Naive thymus-derived CD8-positive, alpha-beta T cell (primary cell): ENCODE measurements around the gene P2RX3. TPM values are rescaled to one million over a fixed set of nuclear protein-coding genes. Genes with fewer than 3 reads are reported as not detected.
A peak's percentile ranks its signal among the peaks of the same experiment; 100 is the strongest.
"Not testable (repeated sequence)": the region's sequence is repeated elsewhere in the genome, so short reads cannot be mapped to it uniquely, and the experiment has no call there.

Experiments
- ATAC-seq, 2 donors: fragments of 150-1000 bp; cut with Tn5 transposase in 1 of 2; sonication (Bioruptor Pico), chemical (Tn5 transposase) in 1 of 2; 1 replicate in 1 of 2; 2 replicates in 1 of 2; pipeline ENCODE4 v1.10.0; 2021; ENCODE audit warnings: mild to moderate bottlenecking in 2 of 2, moderate library complexity in 2 of 2
- POLR2A ChIA-PET: fragments of 350-600 bp; sonication (Branson Sonifier 250); formaldehyde crosslinking; loops from one replicate; lab custom pipeline; 2021; ENCODE audit warnings: antibody characterized with exemption; lab: Charles Lee
- DNase-seq, 10 donors: peaks; one replicate each; pipeline versions ENCODE4 v3.0.0 to v3.0.0-alpha.2; 2020 to 2022
- H3K27ac Mint-ChIP-seq, 10 donors: one replicate each; pipeline ENCODE4 v1.8.0; 2020 to 2022; ENCODE audit warnings: mild to moderate bottlenecking in 10 of 10, mixed read lengths in 10 of 10, moderate library complexity in 4 of 10, inconsistent platforms in 1 of 10
- H3K27me3 Mint-ChIP-seq, 5 donors: one replicate each; pipeline ENCODE4 v1.8.0; 2021 to 2022; ENCODE audit warnings: mixed read lengths in 5 of 5
- H3K36me3 Mint-ChIP-seq, 3 donors: one replicate each; pipeline ENCODE4 v1.8.0; 2020 to 2022; ENCODE audit warnings: mixed read lengths in 3 of 3, mild to moderate bottlenecking in 2 of 3, inconsistent platforms in 1 of 3
- H3K4me1 Mint-ChIP-seq, 4 donors: one replicate each; pipeline ENCODE4 v1.8.0; 2021 to 2022; ENCODE audit warnings: mixed read lengths in 4 of 4
- H3K4me3 Mint-ChIP-seq, 10 donors: one replicate each; pipeline ENCODE4 v1.8.0; 2020 to 2022; ENCODE audit warnings: mild to moderate bottlenecking in 10 of 10, mixed read lengths in 10 of 10, moderate library complexity in 6 of 10, inconsistent platforms in 1 of 10
- H3K9me3 Mint-ChIP-seq, 9 donors: one replicate each; pipeline ENCODE4 v1.8.0; 2020 to 2022; ENCODE audit warnings: mixed read lengths in 9 of 9, mild to moderate bottlenecking in 3 of 9, inconsistent platforms in 1 of 9, moderate library complexity in 1 of 9
- polyA plus RNA-seq, 3 donors: library from polyadenylated mRNA; unstranded; fragments of 300-500 nt; fragmentation: Illumina TruSeq; gene quantifications; one replicate each; pipeline ENCODE4 v1.2.3, GENCODE V29; 2021
- total RNA-seq, 8 experiments: library from RNA in 2 of 8; stranded (reverse) in 2 of 8; gene quantifications; one replicate each; pipeline ENCODE4 v1.2.3 and lab custom pipeline; 2021 to 2026

P2RX3 gene
- total and polyA plus RNA-seq, 5 experiments from 2014 or later: not detected

- POLR2A ChIA-PET: interaction anchor here (1.0 to 6.1 kb wide), 11 partner anchors 10 to 1392 kb away, joined by 3 to 96 read pairs (median 5); partner anchors contain the start of genes MED19, SELENOH, SLC43A3 and TIMM10
- no peak for DNase-seq
- peak overlapping the region; percentile 87 to 98 (median 93) for H3K4me3 Mint-ChIP-seq
- H3K27me3 Mint-ChIP-seq: no peaks in the 10 kb centered on the region
- peaks cover 8 to 38% (median 8%) of the 10 kb centered on the region in 3 donors for H3K36me3 Mint-ChIP-seq
- no peak for ATAC-seq
- peak overlapping the region; percentile 95 to 100 (median 98) for H3K27ac Mint-ChIP-seq
- peaks cover 17 to 39% (median 31%) of the 10 kb centered on the region in 4 donors for H3K4me1 Mint-ChIP-seq
- no peaks in the 10 kb centered on the region for H3K9me3 Mint-ChIP-seq
Measured at GRCh38 chr11:57335023-57335342, 3.2 kb upstream of the P2RX3 start.

DNA sequence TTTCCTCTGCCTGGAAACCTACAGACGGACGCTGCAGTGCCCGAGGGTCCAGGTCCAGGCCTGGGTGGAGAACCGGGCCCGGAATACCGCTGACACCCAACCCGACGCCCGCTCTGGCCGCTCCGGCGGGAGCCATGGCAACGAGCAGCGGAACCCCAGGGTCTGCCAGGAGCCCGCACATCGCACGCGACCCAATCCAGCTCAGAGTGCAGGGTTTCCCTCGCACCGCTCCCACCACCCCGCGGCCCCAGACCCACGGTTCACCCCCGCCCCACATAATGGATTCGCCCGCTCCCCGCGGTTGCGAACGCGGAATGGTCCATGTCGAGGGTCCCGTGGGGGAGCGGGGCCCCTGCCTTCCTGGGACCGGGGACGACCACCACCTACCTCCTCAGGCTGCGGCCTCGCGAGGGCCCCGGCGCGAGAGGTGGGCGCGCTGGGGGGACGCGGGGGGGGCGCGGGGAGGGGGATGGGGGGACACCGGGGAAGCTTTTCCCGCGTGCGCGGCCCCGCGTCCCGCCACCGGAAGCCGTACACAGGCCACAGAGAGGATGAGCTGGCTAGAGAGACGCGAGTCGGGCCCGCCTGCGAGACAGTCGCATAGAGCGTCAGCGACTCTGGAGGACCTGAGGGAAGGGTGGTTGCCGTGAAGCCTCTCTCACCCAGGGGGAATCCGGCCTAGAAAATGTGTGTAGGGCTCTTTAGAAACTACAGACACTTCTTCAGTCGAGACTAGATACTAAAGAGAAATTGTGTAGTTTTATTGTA is 2.6 kb upstream of the P2RX3 start, which contains the start of gene SSRP1:
TSS of gene SSRP1 (minus strand) at position 550 of the 768 bp plus-strand sequence. CDS start 771 bp downstream, outside the sequence.
- Mint-ChIP-seq H3K27ac (peak within 1 kb of the TSS; percentile 95 to 100 (median 99)), H3K36me3 (peaks cover 4 to 33% (median 8%) of the 10 kb centered on the region in 3 donors), H3K27me3 (no peaks in the 10 kb centered on the region), H3K4me3 (peak within 1 kb of the TSS; percentile 87 to 98 (median 93)), H3K4me1 (peaks cover 13 to 39% (median 31%) of the 10 kb centered on the region in 4 donors), H3K9me3 (no peaks in the 10 kb centered on the region)
- DNase-seq: peak; percentile 74 to 93 (median 84)
- POLR2A ChIA-PET: interaction anchor here (0.8 to 6.1 kb wide), 11 partner anchors 11 to 1392 kb away, joined by 3 to 96 read pairs (median 4); partner anchors contain the start of genes MED19, SELENOH, SLC43A3 and TIMM10
- ATAC-seq: peak; percentile 97 to 98

DNA sequence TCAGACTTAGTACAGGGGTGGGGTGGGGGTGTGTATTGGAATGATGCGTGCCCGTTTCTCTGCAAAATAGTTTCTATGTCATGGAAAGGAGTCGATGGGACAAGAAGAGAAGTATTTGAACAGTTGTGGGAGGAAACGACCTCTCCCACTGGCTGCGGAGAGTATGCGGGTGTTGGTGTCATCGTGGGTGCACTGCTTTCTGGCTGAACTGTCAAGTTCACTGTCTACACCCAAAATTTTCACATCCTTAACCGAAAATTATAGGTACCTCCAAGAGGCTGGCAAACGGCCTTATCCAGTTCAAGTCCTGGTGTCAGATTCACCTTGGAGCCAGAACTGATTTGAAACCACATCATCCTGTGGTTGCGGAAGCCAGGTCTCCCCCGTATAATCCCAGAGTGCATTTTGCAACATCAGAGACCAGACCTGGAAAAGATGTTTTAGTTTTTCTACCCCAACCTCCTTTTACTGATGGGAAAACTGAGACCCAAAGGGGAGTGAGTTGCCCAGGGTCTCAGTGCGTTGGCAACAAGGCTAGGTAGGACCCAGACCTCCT is 2.0 kb upstream of the P2RX3 start:
- ATAC-seq: peak; percentile 31 to 39
- H3K4me3 Mint-ChIP-seq: peak overlapping the region; percentile 87 to 98 (median 92)
- no peaks in the 10 kb centered on the region for H3K9me3 Mint-ChIP-seq
- H3K36me3 Mint-ChIP-seq: peaks cover 3 to 26% (median 3%) of the 10 kb centered on the region in 3 donors
- H3K4me1 Mint-ChIP-seq: peaks cover 13 to 39% (median 33%) of the 10 kb centered on the region in 4 donors
- POLR2A ChIA-PET: interaction anchor here (0.8 to 6.1 kb wide), 7 partner anchors 12 to 1391 kb away, joined by 3 to 96 read pairs (median 5); partner anchors contain the start of genes TIMM10, TNKS1BP1 and UBE2L6
- DNase-seq: peak in 2 of 10 donors; percentile 31
- peak overlapping the region; percentile 95 to 100 (median 99) for H3K27ac Mint-ChIP-seq
- no peaks in the 10 kb centered on the region for H3K27me3 Mint-ChIP-seq

DNA sequence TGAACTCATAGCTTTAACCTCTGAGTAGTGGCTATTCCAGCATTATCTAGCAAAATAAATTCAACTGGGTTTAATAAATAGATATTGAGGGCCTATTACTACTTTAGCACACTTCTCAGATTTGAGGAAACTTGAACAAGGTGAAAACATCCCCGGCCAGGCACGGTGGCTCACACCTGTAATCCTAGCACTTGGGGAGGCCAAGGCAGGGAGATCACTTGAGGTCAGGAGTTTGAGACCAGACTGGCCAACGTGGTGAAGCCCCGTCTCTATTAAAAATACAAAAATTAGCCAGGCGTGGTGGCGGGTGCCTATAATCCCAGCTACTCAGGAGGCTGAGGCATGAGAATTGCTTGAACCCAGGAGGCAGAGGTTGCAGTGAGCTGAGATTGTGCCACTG is 1.3 kb upstream of the P2RX3 start:
- DNase-seq, H3K9me3 Mint-ChIP-seq, ATAC-seq, H3K27me3 Mint-ChIP-seq: not testable (repeated sequence)
- Mint-ChIP-seq H3K4me3 (peak overlapping the region in 8 of 10 donors; percentile 87 to 98 (median 92)), H3K27ac (peak overlapping the region; percentile 95 to 100 (median 99)), H3K36me3 (peaks cover 0 to 19% (median 0%) of the 10 kb centered on the region in 3 donors), H3K4me1 (peaks cover 13 to 36% (median 33%) of the 10 kb centered on the region in 4 donors)
- POLR2A ChIA-PET: interaction anchor here (0.6 to 6.1 kb wide), 4 partner anchors 12 to 178 kb away, joined by 3 to 96 read pairs (median 6); partner anchors contain the start of gene TNKS1BP1

DNA sequence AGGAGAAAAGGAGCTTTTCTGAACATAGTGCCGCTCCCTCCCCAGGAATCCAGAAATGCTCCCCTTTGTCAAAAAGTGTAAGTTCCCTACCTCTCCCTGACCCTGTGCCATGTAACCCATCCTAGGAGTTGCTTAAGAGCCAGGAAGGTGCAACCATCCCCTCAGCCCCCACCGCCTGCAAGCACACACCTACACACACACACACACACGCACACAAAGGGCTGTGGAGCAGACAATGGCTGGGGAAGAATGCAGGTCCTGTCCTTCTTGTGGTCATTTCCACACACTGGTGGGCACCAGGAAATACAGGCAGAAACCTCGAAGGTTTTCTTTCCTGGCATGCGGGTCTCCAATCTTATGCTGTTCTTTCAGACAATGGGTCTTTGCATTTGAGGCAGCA is 1.2 kb downstream of the P2RX3 start:
- DNase-seq (no peak), ATAC-seq (no peak)
- Mint-ChIP-seq H3K36me3 (no peaks in the 10 kb centered on the region), H3K27me3 (no peaks in the 10 kb centered on the region), H3K27ac (peak overlapping the region in 1 of 10 donors; percentile 88), H3K4me1 (peaks cover 10 to 23% (median 21%) of the 10 kb centered on the region in 4 donors), H3K4me3 (no peak overlapping the region), H3K9me3 (no peaks in the 10 kb centered on the region)
- POLR2A ChIA-PET: no interaction called here

DNA sequence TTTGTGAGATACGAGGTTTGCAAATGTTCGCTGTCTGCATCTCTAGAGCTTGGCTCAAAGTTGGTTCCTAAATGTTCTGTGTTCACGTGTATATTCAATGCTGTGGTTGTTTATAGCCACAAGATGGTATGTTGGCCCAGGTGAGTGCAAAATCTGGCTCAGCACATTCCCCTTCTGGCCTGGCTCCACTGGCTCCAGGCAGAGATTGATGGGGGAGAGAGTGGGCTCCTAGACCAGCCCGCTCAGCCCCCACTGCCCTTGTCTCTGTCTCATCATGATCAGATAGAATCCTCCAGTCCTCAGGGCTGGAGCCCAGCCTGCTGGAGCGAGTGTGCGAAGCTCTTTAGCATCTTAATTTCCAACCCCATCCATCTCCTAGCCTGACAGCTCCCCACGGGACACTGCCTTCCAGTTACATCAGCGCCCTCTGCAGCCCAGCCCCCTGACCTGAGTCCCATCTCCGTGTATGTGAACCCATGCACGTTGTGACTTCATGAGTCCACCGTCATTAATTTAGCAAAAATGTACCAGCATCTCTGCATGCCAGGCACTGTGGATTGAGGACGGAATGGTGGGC is 2.0 kb downstream of the P2RX3 start:
- H3K9me3 Mint-ChIP-seq: no peaks in the 10 kb centered on the region
- peak overlapping the region in 1 of 10 donors; percentile 13 for H3K27ac Mint-ChIP-seq
- H3K27me3 Mint-ChIP-seq: no peaks in the 10 kb centered on the region
- DNase-seq (no peak), ATAC-seq (no peak)
- peaks cover 3 to 16% (median 13%) of the 10 kb centered on the region in 4 donors for H3K4me1 Mint-ChIP-seq
- H3K36me3 Mint-ChIP-seq: no peaks in the 10 kb centered on the region
- H3K4me3 Mint-ChIP-seq: no peak overlapping the region
- POLR2A ChIA-PET: no interaction called here

- no peak overlapping the region for H3K4me3 Mint-ChIP-seq
- no peaks in the 10 kb centered on the region for H3K9me3 Mint-ChIP-seq
- ATAC-seq (no peak), DNase-seq (no peak)
- POLR2A ChIA-PET: interaction anchor here (1.2 kb wide), 1 partner anchor 16 kb away, joined by 3 read pairs; the partner anchor contains the start of gene TNKS1BP1
- peak overlapping the region in 1 of 10 donors; percentile 4 for H3K27ac Mint-ChIP-seq
- no peaks in the 10 kb centered on the region for H3K27me3 Mint-ChIP-seq
- H3K36me3 Mint-ChIP-seq: no peaks in the 10 kb centered on the region
- H3K4me1 Mint-ChIP-seq: peaks cover 0 to 14% (median 10%) of the 10 kb centered on the region in 4 donors
Measured at GRCh38 chr11:57341250-57341808, 3.2 kb downstream of the P2RX3 start.

GRCh38 chr11:57342702-57343101 is 4.5 kb downstream of the P2RX3 start:
- H3K4me1 Mint-ChIP-seq: peaks cover 2 to 11% (median 4%) of the 10 kb centered on the region in 4 donors
- no peaks in the 10 kb centered on the region for H3K36me3 Mint-ChIP-seq
- H3K9me3 Mint-ChIP-seq: no peaks in the 10 kb centered on the region
- POLR2A ChIA-PET: interaction anchor here (0.7 kb wide), 1 partner anchor 194 kb away, joined by 6 read pairs; the partner anchor contains the start of gene SMTNL1
- H3K4me3 Mint-ChIP-seq: no peak overlapping the region
- H3K27ac Mint-ChIP-seq: peak overlapping the region in 2 of 10 donors; percentile 5 to 64
- no peak for ATAC-seq
- no peak for DNase-seq
- no peaks in the 10 kb centered on the region for H3K27me3 Mint-ChIP-seq

DNA sequence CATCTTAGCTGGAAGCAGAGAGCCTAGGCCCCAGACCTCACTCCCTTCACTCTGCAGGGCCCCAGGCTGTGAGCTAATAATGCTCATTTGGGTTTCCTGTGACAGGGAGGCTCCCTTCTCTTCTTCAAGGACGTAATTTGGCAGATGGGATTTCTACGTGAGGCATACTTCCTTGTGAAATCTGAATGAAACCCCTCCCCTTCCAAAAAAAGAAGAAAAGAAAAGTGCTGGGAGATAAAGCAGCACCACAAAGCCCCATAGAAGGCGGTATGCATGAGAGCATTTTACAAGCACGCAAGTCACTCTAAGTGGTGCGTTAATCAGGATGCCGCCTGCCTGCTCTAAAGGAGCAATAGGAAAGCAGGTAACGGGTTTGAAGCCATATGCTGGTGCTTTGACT is 5.7 kb downstream of the P2RX3 start:
- no peak overlapping the region for H3K27ac Mint-ChIP-seq
- peaks cover 2 to 11% (median 4%) of the 10 kb centered on the region in 4 donors for H3K4me1 Mint-ChIP-seq
- no peaks in the 10 kb centered on the region for H3K36me3 Mint-ChIP-seq
- no peaks in the 10 kb centered on the region for H3K27me3 Mint-ChIP-seq
- ATAC-seq (no peak), DNase-seq (no peak)
- POLR2A ChIA-PET: interaction anchor here (1.0 kb wide), 1 partner anchor 13 kb away, joined by 3 read pairs; no protein-coding TSS in a partner anchor
- no peaks in the 10 kb centered on the region for H3K9me3 Mint-ChIP-seq
- H3K4me3 Mint-ChIP-seq: no peak overlapping the region

GRCh38 chr11:57344826-57345225 is 6.7 kb downstream of the P2RX3 start:
- no peak for ATAC-seq
- H3K36me3 Mint-ChIP-seq: no peaks in the 10 kb centered on the region
- peaks cover 2 to 12% (median 4%) of the 10 kb centered on the region in 4 donors for H3K4me1 Mint-ChIP-seq
- H3K27ac Mint-ChIP-seq: no peak overlapping the region
- POLR2A ChIA-PET: no interaction called here
- H3K4me3 Mint-ChIP-seq: no peak overlapping the region
- no peak for DNase-seq
- peaks cover 0 to under 1% (median 0%) of the 10 kb centered on the region in 5 donors for H3K27me3 Mint-ChIP-seq
- H3K9me3 Mint-ChIP-seq: no peaks in the 10 kb centered on the region

DNA sequence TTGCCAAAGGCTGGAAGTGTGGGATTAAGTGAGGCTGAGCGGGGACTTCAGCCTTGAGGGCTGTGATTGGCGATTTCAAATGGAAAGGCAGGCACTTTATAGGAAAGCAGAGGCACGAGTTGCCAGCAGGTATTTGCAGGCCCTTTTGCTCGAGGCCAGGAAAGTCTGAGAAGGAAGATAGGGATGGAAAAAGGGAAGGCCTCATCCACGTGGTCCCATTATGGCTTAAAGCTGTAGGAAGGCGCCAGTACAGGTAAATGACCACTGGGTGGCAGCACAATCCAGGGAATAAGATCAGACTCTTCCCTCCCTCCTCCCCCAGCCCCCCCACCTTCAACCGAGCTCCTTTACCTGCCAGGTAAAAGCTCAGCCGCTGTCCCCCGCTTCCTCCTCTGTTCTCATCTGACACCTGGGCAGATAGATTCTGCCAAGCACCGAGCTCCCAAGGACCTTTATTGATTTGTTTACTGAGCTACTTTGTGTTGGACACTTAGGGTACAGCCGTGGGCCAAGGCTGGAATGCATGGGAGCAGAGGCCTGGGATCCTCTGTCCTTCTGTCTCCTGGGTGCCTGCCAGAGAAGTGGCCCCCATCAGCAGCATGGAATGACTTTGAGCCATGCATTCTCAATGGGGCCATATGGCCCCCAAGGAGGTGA is 7.5 kb downstream of the P2RX3 start:
- ATAC-seq (peak; percentile 87 to 96), DNase-seq (peak; percentile 53 to 87 (median 64))
- peaks cover 2 to 16% (median 8%) of the 10 kb centered on the region in 4 donors for H3K4me1 Mint-ChIP-seq
- POLR2A ChIA-PET: interaction anchor here (0.7 to 1.0 kb wide), 2 partner anchors 20 to 112 kb away, joined by 3 read pairs; no protein-coding TSS in a partner anchor
- H3K9me3 Mint-ChIP-seq: no peaks in the 10 kb centered on the region
- H3K27me3 Mint-ChIP-seq: peaks cover 0 to 3% (median 0%) of the 10 kb centered on the region in 5 donors
- H3K27ac Mint-ChIP-seq: peak overlapping the region in 2 of 10 donors; percentile 48 to 70
- no peaks in the 10 kb centered on the region for H3K36me3 Mint-ChIP-seq
- no peak overlapping the region for H3K4me3 Mint-ChIP-seq
